Measurements from ENCODE around the gene FNDC1.

The FNDC1 gene

GRCh38 chr6:159233365-159234101 is 64.3 kb downstream of the FNDC1 start:
- H2AK5ac ChIP-seq (ENCODE audit: low read length, severe bottlenecking) = no peak overlapping the region
- no peaks in the 10 kb centered on the region for H3K79me1 ChIP-seq (replicated peaks; ENCODE audit: low read length, poor library complexity, severe bottlenecking)
- DNase-seq = no peak
- H2BK12ac ChIP-seq (ENCODE audit: low read length in 2 of 2) = no peak overlapping the region
- no peak overlapping the region for H2BK5ac ChIP-seq (ENCODE audit: low read depth, low read length, poor library complexity, severe bottlenecking)
- no peaks in the 10 kb centered on the region for H3K4me1 ChIP-seq (ENCODE audit: control insufficient read depth, insufficient read depth, low read depth, low read length)
- no peak overlapping the region for H2AFZ ChIP-seq (ENCODE audit: low read depth, low read length)
- no peak overlapping the region for H3K4me3 ChIP-seq (ENCODE audit: insufficient read depth in 1 of 2, low read depth in 1 of 2, low read length in 2 of 2)
- H4K8ac ChIP-seq (ENCODE audit: low read length) = no peak overlapping the region
- no peak overlapping the region for H3K23ac ChIP-seq (ENCODE audit: low read length in 2 of 2)
- no peak overlapping the region for H3K4ac ChIP-seq (ENCODE audit: low read depth in 1 of 2, low read length in 2 of 2)
- no peak overlapping the region for H3K18ac ChIP-seq (ENCODE audit: low read depth in 1 of 2, low read length in 2 of 2)
- H2BK15ac ChIP-seq (ENCODE audit: low read depth, poor library complexity, severe bottlenecking) = no peak overlapping the region
- H2BK120ac ChIP-seq (ENCODE audit: low read depth, low read length) = no peak overlapping the region
- no peak overlapping the region for H3K27ac ChIP-seq (ENCODE audit: low read length, poor library complexity, severe bottlenecking)
- H3K9ac ChIP-seq (ENCODE audit: low read length) = no peak overlapping the region
- no peaks in the 10 kb centered on the region for H3K36me3 ChIP-seq (ENCODE audit: control insufficient read depth in 1 of 2, insufficient read depth in 2 of 2, low read depth in 1 of 2, low read length in 2 of 2)
- H3K27me3 ChIP-seq (ENCODE audit: control insufficient read depth in 1 of 2, insufficient read depth in 1 of 2, low read length in 2 of 2) = no peaks in the 10 kb centered on the region
- no peaks in the 10 kb centered on the region for H3K9me3 ChIP-seq (ENCODE audit: control insufficient read depth, low read length)
- WGBS = 79% methylated on average over 63 of the region's 66 CpGs
- H4K91ac ChIP-seq (ENCODE audit: low read length) = no peak overlapping the region
- H3K4me2 ChIP-seq (ENCODE audit: low read length, poor library complexity, severe bottlenecking) = no peak overlapping the region
- H3K14ac ChIP-seq (ENCODE audit: low read length in 2 of 2) = no peak overlapping the region

DNA sequence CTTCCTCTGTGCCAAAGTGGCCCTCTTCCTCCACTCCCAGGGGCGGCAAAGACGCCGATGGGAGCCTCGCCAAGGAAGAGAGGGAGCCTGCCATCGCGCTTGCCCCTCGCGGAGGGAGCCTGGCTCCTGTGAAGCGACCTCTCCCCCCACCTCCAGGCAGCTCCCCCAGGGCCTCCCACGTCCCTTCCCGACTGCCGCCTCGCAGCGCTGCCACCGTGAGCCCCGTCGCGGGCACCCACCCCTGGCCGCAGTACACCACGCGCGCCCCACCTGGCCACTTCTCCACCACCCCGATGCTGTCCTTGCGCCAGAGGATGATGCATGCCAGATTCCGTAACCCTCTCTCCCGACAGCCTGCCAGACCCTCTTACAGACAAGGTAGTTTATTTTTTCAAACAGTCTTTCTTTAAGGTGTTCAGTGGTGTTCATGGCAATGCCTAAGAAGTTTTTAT is 64.9 kb downstream of the FNDC1 start:
- Histone ChIP-seq H2AK5ac (ENCODE audit: low read length, severe bottlenecking) (no peak overlapping the region), H3K4me3 (ENCODE audit: insufficient read depth in 1 of 2, low read depth in 1 of 2, low read length in 2 of 2) (no peak overlapping the region), H3K4ac (ENCODE audit: low read depth in 1 of 2, low read length in 2 of 2) (no peak overlapping the region), H2BK15ac (ENCODE audit: low read depth, poor library complexity, severe bottlenecking) (no peak overlapping the region), H3K79me1 (replicated peaks; ENCODE audit: low read length, poor library complexity, severe bottlenecking) (no peaks in the 10 kb centered on the region), H2BK5ac (ENCODE audit: low read depth, low read length, poor library complexity, severe bottlenecking) (no peak overlapping the region), H4K8ac (ENCODE audit: low read length) (no peak overlapping the region), H4K91ac (ENCODE audit: low read length) (no peak overlapping the region), H3K27ac (ENCODE audit: low read length, poor library complexity, severe bottlenecking) (no peak overlapping the region), H2BK12ac (ENCODE audit: low read length in 2 of 2) (no peak overlapping the region), H3K36me3 (ENCODE audit: control insufficient read depth in 1 of 2, insufficient read depth in 2 of 2, low read depth in 1 of 2, low read length in 2 of 2) (no peaks in the 10 kb centered on the region), H3K14ac (ENCODE audit: low read length in 2 of 2) (no peak overlapping the region), H3K4me2 (ENCODE audit: low read length, poor library complexity, severe bottlenecking) (no peak overlapping the region), H2AFZ (ENCODE audit: low read depth, low read length) (no peak overlapping the region), H3K4me1 (ENCODE audit: control insufficient read depth, insufficient read depth, low read depth, low read length) (no peaks in the 10 kb centered on the region), H3K18ac (ENCODE audit: low read depth in 1 of 2, low read length in 2 of 2) (no peak overlapping the region), H3K9me3 (ENCODE audit: control insufficient read depth, low read length) (no peaks in the 10 kb centered on the region), H3K9ac (ENCODE audit: low read length) (no peak overlapping the region), H2BK120ac (ENCODE audit: low read depth, low read length) (no peak overlapping the region), H3K23ac (ENCODE audit: low read length in 2 of 2) (no peak overlapping the region), H3K27me3 (ENCODE audit: control insufficient read depth in 1 of 2, insufficient read depth in 1 of 2, low read length in 2 of 2) (no peaks in the 10 kb centered on the region)
- 65% methylated on average over 22 of the region's 26 CpGs for WGBS
- DNase-seq = no peak

DNA sequence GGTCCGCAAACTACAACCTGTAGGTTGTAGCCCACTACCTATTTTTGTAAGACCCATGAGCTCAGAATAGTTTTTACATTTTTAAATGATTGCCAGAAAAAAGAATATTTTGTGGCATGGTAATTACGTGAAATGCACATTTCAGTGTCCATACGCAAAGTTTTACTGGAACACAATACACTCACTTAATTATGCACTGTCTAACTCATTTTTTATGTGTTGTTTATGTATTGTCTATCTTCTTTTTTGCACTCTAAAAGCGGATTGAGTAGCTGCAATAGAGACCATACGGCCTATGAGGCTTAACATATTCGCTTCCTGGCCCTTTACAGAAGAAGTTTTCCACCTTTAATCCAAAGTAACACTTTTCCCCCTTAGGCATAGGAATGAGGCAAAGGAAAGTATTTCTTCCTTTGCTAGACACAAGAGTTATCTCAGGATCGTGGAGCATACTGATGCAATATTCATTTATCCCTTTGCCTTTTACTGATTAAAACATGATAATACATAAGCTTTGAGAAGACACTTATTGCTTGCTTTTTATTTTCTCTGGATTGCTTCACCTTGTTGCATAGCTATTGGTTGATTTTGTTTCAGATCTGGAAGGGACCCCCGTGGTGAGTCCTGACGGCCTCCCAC is 69.8 kb downstream of the FNDC1 start:
- H2BK15ac ChIP-seq (ENCODE audit: low read depth, poor library complexity, severe bottlenecking) = no peak overlapping the region

DNA sequence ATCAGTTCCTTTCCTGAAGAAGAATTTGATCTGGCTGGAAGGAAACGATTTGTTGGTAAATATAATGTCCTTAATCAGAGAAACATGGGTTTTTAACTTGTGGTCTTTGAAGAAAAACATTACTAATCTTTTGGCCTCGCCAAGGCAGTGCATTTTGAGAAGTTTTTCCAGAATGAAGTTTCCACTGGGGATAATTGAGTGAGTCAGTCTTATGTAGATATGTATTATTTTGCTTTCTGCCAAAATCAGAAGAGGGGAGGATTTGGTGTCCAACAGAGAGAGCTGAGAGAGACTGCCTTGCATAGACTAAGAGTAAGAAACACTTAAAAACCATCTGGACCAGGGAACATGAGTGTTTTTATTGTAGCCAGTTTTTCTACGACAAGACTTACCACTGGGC is 79.9 kb downstream of the FNDC1 start:
- H3K4me3 ChIP-seq (ENCODE audit: insufficient read depth in 1 of 2, low read depth in 1 of 2, low read length in 2 of 2) = peak overlapping the region in 1 of 2 experiments; percentile 53
- H3K36me3 ChIP-seq (ENCODE audit: control insufficient read depth in 1 of 2, insufficient read depth in 2 of 2, low read depth in 1 of 2, low read length in 2 of 2) = peaks cover 0 to 4% of the 10 kb centered on the region in 2 experiments
- H4K8ac ChIP-seq (ENCODE audit: low read length) = no peak overlapping the region
- H3K79me1 ChIP-seq (replicated peaks; ENCODE audit: low read length, poor library complexity, severe bottlenecking) = no peaks in the 10 kb centered on the region
- no peak overlapping the region for H2BK12ac ChIP-seq (ENCODE audit: low read length in 2 of 2)
- no peak overlapping the region for H3K14ac ChIP-seq (ENCODE audit: low read length in 2 of 2)
- H2BK15ac ChIP-seq (ENCODE audit: low read depth, poor library complexity, severe bottlenecking) = no peak overlapping the region
- H2BK5ac ChIP-seq (ENCODE audit: low read depth, low read length, poor library complexity, severe bottlenecking) = no peak overlapping the region
- no peak overlapping the region for H3K23ac ChIP-seq (ENCODE audit: low read length in 2 of 2)
- no peak overlapping the region for H3K27ac ChIP-seq (ENCODE audit: low read length, poor library complexity, severe bottlenecking)
- DNase-seq = no peak
- no peak overlapping the region for H2BK120ac ChIP-seq (ENCODE audit: low read depth, low read length)
- H3K18ac ChIP-seq (ENCODE audit: low read depth in 1 of 2, low read length in 2 of 2) = no peak overlapping the region
- H4K91ac ChIP-seq (ENCODE audit: low read length) = no peak overlapping the region
- H2AK5ac ChIP-seq (ENCODE audit: low read length, severe bottlenecking) = no peak overlapping the region
- WGBS = 42% methylated on average over 3 of the region's 3 CpGs
- H2AFZ ChIP-seq (ENCODE audit: low read depth, low read length) = no peak overlapping the region
- H3K9me3 ChIP-seq (ENCODE audit: control insufficient read depth, low read length) = no peaks in the 10 kb centered on the region
- no peak overlapping the region for H3K4ac ChIP-seq (ENCODE audit: low read depth in 1 of 2, low read length in 2 of 2)
- H3K27me3 ChIP-seq (ENCODE audit: control insufficient read depth in 1 of 2, insufficient read depth in 1 of 2, low read length in 2 of 2) = no peaks in the 10 kb centered on the region
- H3K4me1 ChIP-seq (ENCODE audit: control insufficient read depth, insufficient read depth, low read depth, low read length) = no peaks in the 10 kb centered on the region
- H3K4me2 ChIP-seq (ENCODE audit: low read length, poor library complexity, severe bottlenecking) = no peak overlapping the region
- H3K9ac ChIP-seq (ENCODE audit: low read length) = peak overlapping the region; percentile 58

More for the DNA sequence above, 69.8 kb downstream of the FNDC1 start:
- no peak overlapping the region for H3K4ac ChIP-seq (ENCODE audit: low read depth in 1 of 2, low read length in 2 of 2)
- H2AFZ ChIP-seq (ENCODE audit: low read depth, low read length) = no peak overlapping the region
- H2BK12ac ChIP-seq (ENCODE audit: low read length in 2 of 2) = no peak overlapping the region
- no peaks in the 10 kb centered on the region for H3K27me3 ChIP-seq (ENCODE audit: control insufficient read depth in 1 of 2, insufficient read depth in 1 of 2, low read length in 2 of 2)
- H2BK5ac ChIP-seq (ENCODE audit: low read depth, low read length, poor library complexity, severe bottlenecking) = no peak overlapping the region
- 69% methylated on average over 4 of the region's 9 CpGs for WGBS
- H3K27ac ChIP-seq (ENCODE audit: low read length, poor library complexity, severe bottlenecking) = no peak overlapping the region
- H2AK5ac ChIP-seq (ENCODE audit: low read length, severe bottlenecking) = no peak overlapping the region
- H4K8ac ChIP-seq (ENCODE audit: low read length) = no peak overlapping the region
- H3K4me2 ChIP-seq (ENCODE audit: low read length, poor library complexity, severe bottlenecking) = no peak overlapping the region
- no peak overlapping the region for H3K9ac ChIP-seq (ENCODE audit: low read length)
- no peak overlapping the region for H2BK120ac ChIP-seq (ENCODE audit: low read depth, low read length)
- no peak overlapping the region for H4K91ac ChIP-seq (ENCODE audit: low read length)
- no peaks in the 10 kb centered on the region for H3K9me3 ChIP-seq (ENCODE audit: control insufficient read depth, low read length)
- peaks cover 0 to 7% of the 10 kb centered on the region in 2 experiments for H3K36me3 ChIP-seq (ENCODE audit: control insufficient read depth in 1 of 2, insufficient read depth in 2 of 2, low read depth in 1 of 2, low read length in 2 of 2)
- no peaks in the 10 kb centered on the region for H3K4me1 ChIP-seq (ENCODE audit: control insufficient read depth, insufficient read depth, low read depth, low read length)
- no peaks in the 10 kb centered on the region for H3K79me1 ChIP-seq (replicated peaks; ENCODE audit: low read length, poor library complexity, severe bottlenecking)
- DNase-seq = no peak
- H3K14ac ChIP-seq (ENCODE audit: low read length in 2 of 2) = no peak overlapping the region
- H3K23ac ChIP-seq (ENCODE audit: low read length in 2 of 2) = no peak overlapping the region
- no peak overlapping the region for H3K4me3 ChIP-seq (ENCODE audit: insufficient read depth in 1 of 2, low read depth in 1 of 2, low read length in 2 of 2)
- H3K18ac ChIP-seq (ENCODE audit: low read depth in 1 of 2, low read length in 2 of 2) = no peak overlapping the region

Measured in mesenchymal stem cell (in vitro differentiated cells and primary cell).